ENCODE measurements around the gene ORC5.

Gene ORC5

GRCh38 chr7:104160375-104160774 is 47.4 kb downstream of the ORC5 start:
- Histone ChIP-seq H3K27me3 (ENCODE audit: insufficient read depth, low read length, poor library complexity, severe bottlenecking) (no peaks in the 10 kb centered on the region), H3K9me3 (ENCODE audit: insufficient read depth, low read depth, low read length) (no peaks in the 10 kb centered on the region), H3K79me2 (ENCODE audit: insufficient read depth, low read length) (no peaks in the 10 kb centered on the region), H4K20me1 (ENCODE audit: insufficient read depth, low read length, poor library complexity, severe bottlenecking) (no peaks in the 10 kb centered on the region), H2AFZ (ENCODE audit: low read length) (no peak overlapping the region), H3K9me2 (replicated peaks; ENCODE audit: low read depth, low read length) (no peaks in the 10 kb centered on the region), H3F3A (ENCODE audit: low read depth) (no peaks in the 10 kb centered on the region), H3K9ac (ENCODE audit: low read depth, low read length, poor library complexity, severe bottlenecking) (no peak overlapping the region), H3K4me2 (ENCODE audit: low read depth, low read length, poor library complexity, severe bottlenecking) (no peak overlapping the region), H3K4me1 (ENCODE audit: insufficient read depth, low read length, poor library complexity, severe bottlenecking) (no peaks in the 10 kb centered on the region), H3K36me3 (ENCODE audit: insufficient read depth, low read length) (peaks cover 4% of the 10 kb centered on the region; the same call in 1 of the 2 replicates), H3K4me3 (ENCODE audit: low read length, poor library complexity, severe bottlenecking) (no peak overlapping the region)
- TF ChIP-seq CTCF (conservative IDR thresholded peaks at IDR 0.05; ENCODE audit: low read length), result peak; percentile 57
- TF ChIP-seq EZH2phosphoT487 (IDR thresholded peaks at IDR 0.05; ENCODE audit: borderline replicate concordance), result no peak

- H3K4me2 ChIP-seq (ENCODE audit: low read depth, low read length, poor library complexity, severe bottlenecking), result no peak overlapping the region
- H4K20me1 ChIP-seq (ENCODE audit: insufficient read depth, low read length, poor library complexity, severe bottlenecking), result no peaks in the 10 kb centered on the region
- H3K9ac ChIP-seq (ENCODE audit: low read depth, low read length, poor library complexity, severe bottlenecking), result no peak overlapping the region
- H3K27me3 ChIP-seq (ENCODE audit: insufficient read depth, low read length, poor library complexity, severe bottlenecking), result no peaks in the 10 kb centered on the region
- peaks cover 9% of the 10 kb centered on the region; the same call in 1 of the 2 replicates for H3K36me3 ChIP-seq (ENCODE audit: insufficient read depth, low read length)
- H3K79me2 ChIP-seq (ENCODE audit: insufficient read depth, low read length), result no peaks in the 10 kb centered on the region
- no peak overlapping the region for H3K4me3 ChIP-seq (ENCODE audit: low read length, poor library complexity, severe bottlenecking)
- H3K4me1 ChIP-seq (ENCODE audit: insufficient read depth, low read length, poor library complexity, severe bottlenecking), result no peaks in the 10 kb centered on the region
- no peaks in the 10 kb centered on the region for H3F3A ChIP-seq (ENCODE audit: low read depth)
- H3K9me2 ChIP-seq (replicated peaks; ENCODE audit: low read depth, low read length), result no peaks in the 10 kb centered on the region
- TF ChIP-seq CTCF (conservative IDR thresholded peaks at IDR 0.05; ENCODE audit: low read length) (peak; percentile 84), EZH2phosphoT487 (IDR thresholded peaks at IDR 0.05; ENCODE audit: borderline replicate concordance) (no peak)
- H2AFZ ChIP-seq (ENCODE audit: low read length), result no peak overlapping the region
- H3K9me3 ChIP-seq (ENCODE audit: insufficient read depth, low read depth, low read length), result no peaks in the 10 kb centered on the region
Observed at GRCh38 chr7:104156842-104157277, 51.0 kb downstream of the ORC5 start.

GRCh38 chr7:104153287-104153686 is 54.5 kb downstream of the ORC5 start:
- Histone ChIP-seq H3K4me2 (ENCODE audit: low read depth, low read length, poor library complexity, severe bottlenecking) (no peak overlapping the region), H3K36me3 (ENCODE audit: insufficient read depth, low read length) (peaks cover 9% of the 10 kb centered on the region; the same call in 1 of the 2 replicates), H3F3A (ENCODE audit: low read depth) (no peaks in the 10 kb centered on the region), H3K4me3 (ENCODE audit: low read length, poor library complexity, severe bottlenecking) (no peak overlapping the region), H3K79me2 (ENCODE audit: insufficient read depth, low read length) (no peaks in the 10 kb centered on the region), H3K9me3 (ENCODE audit: insufficient read depth, low read depth, low read length) (no peaks in the 10 kb centered on the region), H3K27me3 (ENCODE audit: insufficient read depth, low read length, poor library complexity, severe bottlenecking) (no peaks in the 10 kb centered on the region), H3K9me2 (replicated peaks; ENCODE audit: low read depth, low read length) (no peaks in the 10 kb centered on the region), H3K4me1 (ENCODE audit: insufficient read depth, low read length, poor library complexity, severe bottlenecking) (no peaks in the 10 kb centered on the region), H3K9ac (ENCODE audit: low read depth, low read length, poor library complexity, severe bottlenecking) (no peak overlapping the region), H2AFZ (ENCODE audit: low read length) (no peak overlapping the region), H4K20me1 (ENCODE audit: insufficient read depth, low read length, poor library complexity, severe bottlenecking) (no peaks in the 10 kb centered on the region)
- TF ChIP-seq CTCF (conservative IDR thresholded peaks at IDR 0.05; ENCODE audit: low read length) (no peak), EZH2phosphoT487 (IDR thresholded peaks at IDR 0.05; ENCODE audit: borderline replicate concordance) (no peak)
